Measurements from ENCODE around the gene PPIL1.
"Not testable (repeated sequence)": the region's sequence is repeated elsewhere in the genome, so short reads cannot be mapped to it uniquely, and the experiment has no call there.

The PPIL1 gene

GRCh38 chr6:36813047-36813446 lies 61.6 kb downstream of the PPIL1 start:
- DNase-seq, result not testable (repeated sequence)

GRCh38 chr6:36809941-36810803 lies 64.4 kb downstream of the PPIL1 start:
- DNase-seq, result no peak

- no peak for DNase-seq
Measured at GRCh38 chr6:36809156-36809555, 65.4 kb downstream of the PPIL1 start.

- no peak for DNase-seq
Measured at GRCh38 chr6:36808634-36809033, 66.0 kb downstream of the PPIL1 start.

GRCh38 chr6:36807750-36808149 lies 66.9 kb downstream of the PPIL1 start:
- DNase-seq, result no peak

GRCh38 chr6:36807143-36807542 lies 67.5 kb downstream of the PPIL1 start:
- DNase-seq, result no peak

GRCh38 chr6:36805917-36806316 lies 68.7 kb downstream of the PPIL1 start:
- no peak for DNase-seq

- no peak for DNase-seq
Measured at GRCh38 chr6:36805096-36805797, 69.4 kb downstream of the PPIL1 start.

All from fibroblast of upper back skin (primary cell).